Activated naive CD4-positive, alpha-beta T cell treated with anti-CD3 and anti-CD28 coated beads, Interleukin-2, amount 50 U/mL, for 16 hours (primary cell): Measurements from ENCODE around the gene SLC25A22.
A peak's percentile ranks its signal among the peaks of the same experiment; 100 is the strongest.

ENCODE experiments used
- DNase-seq: peaks from one replicate; pipeline ENCODE4 v3.0.0-alpha.2; 2020

The SLC25A22 gene

DNA sequence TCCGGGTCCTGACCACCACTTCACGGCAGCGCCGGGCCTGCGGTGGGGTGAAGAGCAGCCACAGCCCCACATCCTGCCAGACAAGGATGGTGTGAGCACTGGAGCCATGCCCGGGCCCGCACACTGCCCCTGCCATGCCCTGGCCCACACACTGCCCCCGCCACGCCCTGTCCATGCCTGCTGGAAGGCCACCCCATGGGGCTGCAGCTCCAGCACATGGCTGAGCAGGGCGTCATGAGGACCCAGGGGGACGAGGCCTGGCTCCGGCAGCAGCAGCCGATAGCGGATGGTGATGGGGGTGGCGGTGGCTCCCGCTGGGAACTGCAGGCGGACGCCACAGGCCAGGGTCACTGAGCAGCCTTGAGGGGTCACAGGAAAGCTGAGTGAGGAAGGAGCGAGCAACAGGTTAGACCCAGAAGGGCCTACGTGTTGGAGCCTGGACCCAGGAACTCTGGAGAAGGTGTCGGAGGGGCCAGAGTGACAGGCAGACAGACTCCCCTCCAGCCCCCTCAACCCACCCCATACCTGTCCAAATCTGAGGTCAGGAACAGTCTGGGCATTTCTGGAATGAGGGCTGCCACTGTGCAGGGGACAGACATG, 4.0 kb upstream of the SLC25A22 start:
- no peak for DNase-seq

- no peak for DNase-seq
Measured at GRCh38 chr11:801097-801780, 3.2 kb upstream of the SLC25A22 start.

- DNase-seq: no peak
Measured at GRCh38 chr11:800473-800872, 2.4 kb upstream of the SLC25A22 start.

DNA sequence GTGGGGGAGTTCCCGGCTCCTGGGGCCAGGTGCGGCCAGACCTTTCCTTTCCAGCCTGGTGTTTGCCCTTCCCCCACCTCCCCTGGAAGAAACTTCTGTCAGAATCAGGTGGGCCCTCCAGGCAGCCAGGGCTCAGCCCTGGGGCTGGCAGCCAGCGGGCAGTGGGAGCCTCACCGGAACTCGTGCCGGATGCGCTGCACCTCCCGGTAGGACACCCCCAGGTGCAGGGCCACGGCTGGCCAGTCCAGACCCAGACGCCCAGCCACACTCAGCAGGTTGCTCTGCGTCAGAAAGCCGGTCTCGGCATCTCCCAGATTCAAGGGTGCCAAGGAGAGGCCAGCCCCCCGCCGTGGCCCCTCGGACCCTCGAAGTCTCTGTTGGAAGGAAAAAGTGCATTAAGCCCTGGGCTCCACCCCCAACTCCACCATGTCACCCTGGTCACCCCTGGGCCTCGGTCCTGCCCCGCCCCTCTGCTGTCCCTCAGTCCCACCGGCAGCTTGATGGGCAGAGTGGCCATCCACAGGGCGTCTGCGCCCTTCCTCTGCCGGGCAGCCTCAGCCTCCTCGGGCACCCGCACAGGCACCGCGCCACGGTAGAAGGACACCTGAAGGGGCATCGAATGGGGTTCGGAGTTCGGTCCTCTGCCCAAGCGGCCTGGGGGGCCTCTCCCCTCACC, 1.7 kb upstream of the SLC25A22 start:
- DNase-seq: no peak

DNA sequence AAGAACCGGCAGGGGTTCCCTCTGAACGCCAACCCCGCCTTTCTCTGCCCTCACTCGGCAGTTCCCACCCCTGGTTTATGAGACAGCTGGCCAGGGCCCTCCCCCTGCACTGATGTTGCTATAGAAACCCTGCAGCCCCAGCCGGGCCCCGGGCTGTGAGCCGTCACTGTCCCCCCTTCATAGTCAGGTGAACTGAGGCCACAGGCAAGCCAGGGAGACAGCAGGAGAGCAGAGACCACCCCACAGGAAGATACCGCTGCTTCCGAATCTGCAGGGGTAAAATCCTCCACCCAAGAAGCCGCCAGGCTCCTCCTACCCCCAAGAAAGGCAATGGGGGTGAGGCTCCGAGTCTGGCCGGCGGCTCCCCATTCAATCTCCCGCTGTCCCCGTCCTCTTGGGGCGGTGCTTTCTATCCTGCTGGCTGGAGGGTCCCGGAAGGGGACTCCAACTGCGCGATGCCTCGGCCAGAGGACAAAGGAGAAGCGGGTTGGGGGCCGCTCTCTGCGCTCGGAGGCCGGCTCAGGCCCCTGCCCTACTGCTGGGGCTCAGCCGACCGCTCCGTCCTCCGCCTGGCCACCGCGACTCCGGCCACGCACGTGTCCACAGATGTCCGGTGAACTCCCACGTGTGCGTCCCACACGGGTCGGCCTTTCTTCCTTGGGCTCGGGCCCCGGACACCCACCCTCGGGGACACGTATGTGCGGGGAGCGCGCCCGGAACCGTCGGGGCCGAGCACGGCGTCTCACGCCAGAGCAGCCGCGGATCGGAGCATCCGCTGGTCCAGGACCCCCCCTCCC, 587 bp downstream of the SLC25A22 start:
- peak; percentile 78 for DNase-seq

DNA sequence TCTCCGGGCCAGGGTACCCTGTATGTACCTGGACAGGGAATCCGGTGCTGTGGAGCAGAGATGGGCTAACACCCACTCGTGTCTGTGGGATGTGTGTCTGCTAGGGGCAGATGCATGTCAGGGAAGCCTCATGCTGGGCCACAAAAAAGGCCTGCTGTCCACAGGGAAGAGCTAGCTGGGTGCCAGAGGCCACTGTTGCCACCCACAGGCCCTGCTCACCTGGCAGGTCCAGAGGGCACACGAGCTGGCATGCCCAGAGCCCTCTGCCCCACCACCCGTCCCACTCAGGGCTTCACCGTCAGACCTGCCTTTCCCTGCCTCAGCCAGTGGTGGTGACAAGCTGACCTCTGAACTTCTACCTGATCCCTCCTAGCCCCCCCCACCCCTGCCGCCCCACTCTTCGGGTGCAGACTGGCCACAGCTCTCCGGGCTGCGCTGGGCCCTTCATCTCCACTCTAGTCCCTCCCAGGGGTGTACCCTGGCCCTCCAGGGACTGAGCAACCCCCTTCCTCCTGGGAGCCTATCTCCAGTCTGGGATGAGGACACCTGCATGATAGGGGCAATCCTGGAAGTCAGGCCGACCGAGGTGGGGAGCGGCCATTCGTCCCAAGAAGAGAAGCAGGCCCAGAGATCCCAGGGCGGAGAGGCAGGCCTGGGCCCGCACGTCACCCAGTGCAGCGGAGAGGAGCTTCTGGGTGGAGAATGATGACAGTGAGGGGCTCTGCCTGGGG, 1.4 kb downstream of the SLC25A22 start:
- no peak for DNase-seq

- peak; percentile 81 for DNase-seq
Measured at GRCh38 chr11:795634-796564, 2.2 kb downstream of the SLC25A22 start.

- no peak for DNase-seq
Measured at GRCh38 chr11:794766-795633, 3.1 kb downstream of the SLC25A22 start.

DNA sequence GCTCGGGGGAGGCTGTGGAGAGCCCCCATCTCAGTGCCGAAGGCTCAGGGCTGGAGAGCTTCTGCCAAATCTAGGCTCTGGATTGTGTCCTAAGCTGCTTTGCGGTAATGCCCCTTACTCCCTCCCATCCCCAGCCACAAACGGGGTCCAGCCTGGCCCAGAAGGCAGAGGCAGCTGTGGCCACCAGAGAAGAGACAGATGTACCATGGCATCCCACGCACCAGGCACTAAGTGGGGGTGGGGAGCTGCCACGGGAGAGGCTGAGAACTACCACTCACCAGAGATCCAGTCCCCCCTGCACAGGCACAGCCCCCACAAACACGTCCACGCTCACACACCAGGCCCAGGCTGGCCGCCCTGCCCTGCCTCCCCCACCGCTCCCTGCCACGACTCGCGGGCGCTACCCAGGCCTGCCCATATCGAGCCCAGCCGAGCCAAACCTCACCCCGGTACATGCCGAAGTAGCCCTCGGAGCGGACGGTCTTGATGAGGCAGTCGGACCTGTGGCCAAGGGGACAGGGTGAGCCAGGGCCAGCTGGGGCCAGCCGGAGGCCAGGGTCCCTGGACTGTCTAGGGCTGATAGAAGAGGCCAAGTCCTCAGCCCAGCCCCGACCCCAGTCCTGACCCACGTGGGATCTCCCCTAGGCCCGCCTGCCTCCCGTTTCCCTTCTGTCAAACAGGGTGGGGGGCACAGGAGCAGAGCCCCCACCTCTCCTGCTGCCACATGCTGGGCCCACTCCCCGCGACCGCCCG, 3.9 kb downstream of the SLC25A22 start:
- no peak for DNase-seq

GRCh38 chr11:793556-793955, 4.5 kb downstream of the SLC25A22 start:
- DNase-seq: no peak

- no peak for DNase-seq
Measured at GRCh38 chr11:792873-793272, 5.2 kb downstream of the SLC25A22 start.

GRCh38 chr11:792535-792821, 5.6 kb downstream of the SLC25A22 start:
- DNase-seq: no peak

- no peak for DNase-seq
Measured at GRCh38 chr11:791658-792534, 6.2 kb downstream of the SLC25A22 start.

DNA sequence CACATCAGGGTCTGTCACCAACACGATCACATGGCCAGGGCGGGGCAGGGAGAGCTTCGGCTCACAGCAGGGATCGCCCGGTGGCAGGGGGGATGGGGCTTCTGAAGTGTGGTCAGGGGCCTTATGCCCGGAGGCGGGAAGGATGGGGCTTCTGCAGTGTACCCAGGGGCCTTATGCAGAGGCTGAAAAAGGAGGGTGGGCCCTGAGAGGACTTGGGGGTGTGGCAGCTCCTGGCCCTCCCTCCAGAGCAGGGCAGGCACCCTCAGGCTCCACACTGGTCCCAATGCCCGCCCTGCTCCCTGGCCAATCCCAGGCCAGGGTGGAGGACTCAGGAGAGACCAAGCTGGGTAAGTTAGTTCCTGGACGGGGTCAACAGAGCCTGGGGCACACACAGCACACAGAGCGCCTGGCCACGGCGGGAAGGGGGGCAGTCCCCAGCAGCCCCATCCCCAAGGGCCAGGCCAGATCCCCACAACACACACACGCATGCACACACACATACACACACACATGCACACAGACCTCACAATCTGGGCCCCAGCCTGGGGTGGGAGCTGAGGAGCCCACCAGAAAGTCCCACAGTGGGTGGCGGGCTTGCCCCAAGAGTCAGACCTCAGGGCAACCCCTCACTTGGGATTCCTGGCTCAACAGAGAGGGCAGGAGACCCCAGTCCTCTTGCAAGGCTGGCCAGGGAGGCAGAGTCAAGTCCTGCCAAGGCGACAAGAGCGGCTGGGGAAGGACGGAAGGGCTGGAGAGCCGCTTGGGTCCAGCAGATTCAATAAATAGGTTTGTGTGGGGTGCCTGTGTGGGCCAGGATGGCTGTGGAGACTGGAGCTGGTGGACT, 7.1 kb downstream of the SLC25A22 start:
- no peak for DNase-seq

DNA sequence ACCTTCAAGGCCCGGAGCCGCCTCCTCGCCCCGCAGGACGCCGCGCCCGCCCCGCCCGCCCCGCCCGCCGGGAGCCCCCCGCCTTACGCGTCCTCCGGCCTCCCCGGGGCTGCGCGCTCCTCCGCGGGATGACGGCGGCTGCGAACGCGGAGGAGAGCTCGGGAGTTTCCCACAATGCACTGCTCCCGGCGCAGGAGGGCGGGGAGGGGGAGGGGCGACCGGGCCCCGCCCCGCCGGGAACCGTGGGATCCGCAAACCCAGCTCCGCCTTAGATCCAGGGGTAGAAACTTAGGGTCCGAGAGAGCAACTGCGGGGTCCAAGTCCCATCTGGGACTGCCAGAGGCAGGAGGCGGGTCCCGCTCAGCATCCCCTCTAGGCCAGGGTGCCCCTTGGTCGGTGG, 8.1 kb downstream of the SLC25A22 start, which contains the start of gene CEND1:
Gene CEND1 (minus strand): TSS at position 148 of the 400 bp plus-strand sequence. CDS start 1,514 bp downstream, outside the sequence.
- peak; percentile 43 for DNase-seq

- no peak for DNase-seq
Measured at GRCh38 chr11:788953-789940, 8.8 kb downstream of the SLC25A22 start.
